Prostate gland (tissue), 2 donors: ENCODE data around the gene TXNRD3.

Source experiments
- POLR2A ChIP-seq: fragments of 450-650 bp; IDR thresholded peaks from one replicate; pipeline ENCODE4 v1.6.1; 2016; ENCODE audit warnings: antibody characterized with exemption, mild to moderate bottlenecking
- TF ChIP-seq, protein P1 (sequence below), 4 experiments: fragments of 200-600 bp in 2 of 4; fragments of 450-650 bp in 2 of 4; sonication (generic) in 2 of 4; IDR thresholded peaks; 1 replicate in 3 of 4; 2 replicates in 1 of 4; pipeline ENCODE4 v1.5.1; 2016 to 2019; ENCODE audit warnings: antibody characterized with exemption in 4 of 4, mild to moderate bottlenecking in 2 of 4, moderate library complexity in 2 of 4

DNA sequence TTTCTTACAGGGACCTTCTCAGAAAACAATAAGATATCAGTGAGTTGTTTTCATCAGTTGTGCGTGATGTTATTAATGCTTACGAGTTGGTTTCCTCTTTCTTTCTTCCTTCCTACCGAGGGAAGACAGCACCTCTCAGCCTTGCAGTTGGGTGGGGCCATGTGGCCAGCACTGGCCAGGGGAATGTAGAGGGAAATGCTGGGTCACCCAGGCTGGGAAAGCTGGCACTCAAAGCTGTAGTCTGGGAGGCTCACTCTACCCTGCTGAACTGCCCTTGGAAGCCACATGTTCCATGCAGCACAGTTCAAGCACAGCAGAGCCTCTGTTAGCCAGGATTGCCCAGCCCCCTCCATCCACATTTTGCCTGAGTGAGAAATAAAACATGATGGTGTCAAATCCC is 39.0 kb upstream of the TXNRD3 start:
- TF ChIP-seq, protein P1, sequence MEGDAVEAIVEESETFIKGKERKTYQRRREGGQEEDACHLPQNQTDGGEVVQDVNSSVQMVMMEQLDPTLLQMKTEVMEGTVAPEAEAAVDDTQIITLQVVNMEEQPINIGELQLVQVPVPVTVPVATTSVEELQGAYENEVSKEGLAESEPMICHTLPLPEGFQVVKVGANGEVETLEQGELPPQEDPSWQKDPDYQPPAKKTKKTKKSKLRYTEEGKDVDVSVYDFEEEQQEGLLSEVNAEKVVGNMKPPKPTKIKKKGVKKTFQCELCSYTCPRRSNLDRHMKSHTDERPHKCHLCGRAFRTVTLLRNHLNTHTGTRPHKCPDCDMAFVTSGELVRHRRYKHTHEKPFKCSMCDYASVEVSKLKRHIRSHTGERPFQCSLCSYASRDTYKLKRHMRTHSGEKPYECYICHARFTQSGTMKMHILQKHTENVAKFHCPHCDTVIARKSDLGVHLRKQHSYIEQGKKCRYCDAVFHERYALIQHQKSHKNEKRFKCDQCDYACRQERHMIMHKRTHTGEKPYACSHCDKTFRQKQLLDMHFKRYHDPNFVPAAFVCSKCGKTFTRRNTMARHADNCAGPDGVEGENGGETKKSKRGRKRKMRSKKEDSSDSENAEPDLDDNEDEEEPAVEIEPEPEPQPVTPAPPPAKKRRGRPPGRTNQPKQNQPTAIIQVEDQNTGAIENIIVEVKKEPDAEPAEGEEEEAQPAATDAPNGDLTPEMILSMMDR (IDR thresholded peaks at IDR 0.05), result no peak
- no peak for TF ChIP-seq POLR2A
